Neutrophil (primary cell): ENCODE results near the gene PRPSAP2.
A peak's percentile ranks its signal among the peaks of the same experiment; 100 is the strongest.

Experiments
- H3K27ac ChIP-seq: fragments of 200-600 bp; sonication (generic); 2 replicates; pipeline ENCODE4 v1.5.1; 2016; ENCODE audit warnings: mild to moderate bottlenecking, moderate library complexity
- H3K27me3 ChIP-seq: fragments of 200-600 bp; sonication (generic); 2 replicates; pipeline ENCODE4 v1.6.0; 2016; ENCODE audit warnings: mild to moderate bottlenecking
- H3K36me3 ChIP-seq: fragments of 200-600 bp; sonication (generic); 2 replicates; pipeline ENCODE4 v1.5.1; 2017
- H3K4me1 ChIP-seq, 2 experiments: fragments of 200-600 bp in 1 of 2; sonication (generic) in 1 of 2; 1 replicate in 1 of 2; 2 replicates in 1 of 2; pipeline versions ENCODE4 v1.5.1 to v1.6.1; 2013 to 2016; ENCODE audit warnings: low read depth in 1 of 2, low read length in 1 of 2, mild to moderate bottlenecking in 1 of 2, moderate library complexity in 1 of 2; ENCODE audit not compliant: control insufficient read depth in 1 of 2, insufficient read depth in 1 of 2
- H3K4me3 ChIP-seq, 2 experiments: fragments of 200-600 bp in 1 of 2; sonication (generic) in 1 of 2; 1 replicate in 1 of 2; 2 replicates in 1 of 2; pipeline ENCODE4 v1.5.1; 2013 to 2016; ENCODE audit warnings: low read depth in 1 of 2, low read length in 1 of 2, mild to moderate bottlenecking in 1 of 2, moderate library complexity in 1 of 2
- H3K9me3 ChIP-seq: fragments of 200-600 bp; sonication (generic); 2 replicates; pipeline ENCODE4 v1.5.1; 2016
- CTCF ChIP-seq: fragments of 200-600 bp; sonication (generic); IDR thresholded peaks from 2 replicates; pipeline ENCODE4 v1.5.1; 2016; ENCODE audit warnings: antibody characterized with exemption

Gene PRPSAP2

GRCh38 chr17:18850679-18851078, 7.3 kb upstream of the PRPSAP2 start:
- no peaks in the 10 kb centered on the region for H3K36me3 ChIP-seq
- no peak overlapping the region for H3K27ac ChIP-seq
- no peaks in the 10 kb centered on the region for H3K27me3 ChIP-seq
- peaks cover 4% of the 10 kb centered on the region in 2 experiments for H3K4me1 ChIP-seq
- no peak for TF ChIP-seq CTCF
- no peaks in the 10 kb centered on the region for H3K9me3 ChIP-seq
- H3K4me3 ChIP-seq: no peak overlapping the region

- no peak for TF ChIP-seq CTCF
These were observed 6.7 kb upstream of the PRPSAP2 start for GRCh38 chr17:18851201-18851600.

GRCh38 chr17:18854956-18855355, 3.0 kb upstream of the PRPSAP2 start:
- Histone ChIP-seq H3K4me3 (no peak overlapping the region), H3K27ac (no peak overlapping the region), H3K27me3 (no peaks in the 10 kb centered on the region), H3K9me3 (no peaks in the 10 kb centered on the region), H3K36me3 (no peaks in the 10 kb centered on the region), H3K4me1 (peaks cover 32 to 33% of the 10 kb centered on the region in 2 experiments)
- TF ChIP-seq CTCF: no peak

More at GRCh38 chr17:18851201-18851600, 6.7 kb upstream of the PRPSAP2 start:
- Histone ChIP-seq H3K4me3 (no peak overlapping the region), H3K4me1 (peaks cover 6 to 9% of the 10 kb centered on the region in 2 experiments), H3K9me3 (no peaks in the 10 kb centered on the region), H3K27me3 (no peaks in the 10 kb centered on the region), H3K27ac (no peak overlapping the region), H3K36me3 (no peaks in the 10 kb centered on the region)

- Histone ChIP-seq H3K27me3 (no peaks in the 10 kb centered on the region), H3K27ac (peak overlapping the region; percentile 78), H3K9me3 (no peaks in the 10 kb centered on the region), H3K36me3 (no peaks in the 10 kb centered on the region), H3K4me3 (peak overlapping the region; percentile 68 to 70), H3K4me1 (peaks cover 36 to 38% of the 10 kb centered on the region in 2 experiments)
- TF ChIP-seq CTCF: no peak
These were observed 1.9 kb upstream of the PRPSAP2 start for GRCh38 chr17:18855831-18856569.

GRCh38 chr17:18856570-18856915, 1.4 kb upstream of the PRPSAP2 start:
- no peak for TF ChIP-seq CTCF
- peak overlapping the region; percentile 78 for H3K27ac ChIP-seq

More at GRCh38 chr17:18856570-18856915, 1.4 kb upstream of the PRPSAP2 start:
- no peaks in the 10 kb centered on the region for H3K27me3 ChIP-seq
- peaks cover 36 to 38% of the 10 kb centered on the region in 2 experiments for H3K4me1 ChIP-seq
- no peaks in the 10 kb centered on the region for H3K36me3 ChIP-seq
- H3K9me3 ChIP-seq: no peaks in the 10 kb centered on the region
- H3K4me3 ChIP-seq: peak overlapping the region; percentile 68 to 70
